RWPE1 (cell line): ENCODE results near the gene CCDC30.

ENCODE experiments used
- CTCF ChIA-PET: fragments of 350-600 bp; sonication (Branson Sonifier 250); formaldehyde crosslinking; extraction: SDS; loops from one replicate; lab custom pipeline; 2021; lab: Yijun Ruan, JAX
- POLR2A ChIA-PET: fragments of 400-600 bp; formaldehyde crosslinking; extraction: SDS; loops from one replicate; lab custom pipeline; 2020; ENCODE audit warnings: antibody characterized with exemption; ENCODE audit not compliant: low non-redundant PET; lab: Yijun Ruan, JAX
- DNase-seq: peaks from one replicate; pipeline ENCODE4 v3.0.0; 2012; ENCODE audit warnings: low spot score
- H3K27ac ChIP-seq: fragments of 450-650 bp; 2 replicates; pipeline ENCODE4 v1.5.1; 2017
- TF ChIP-seq, protein P1 (sequence below): fragments of 450-650 bp; conservative IDR thresholded peaks from 2 replicates; pipeline ENCODE4 v1.5.1; 2017; ENCODE audit warnings: low read depth, mild to moderate bottlenecking

The CCDC30 gene

DNA sequence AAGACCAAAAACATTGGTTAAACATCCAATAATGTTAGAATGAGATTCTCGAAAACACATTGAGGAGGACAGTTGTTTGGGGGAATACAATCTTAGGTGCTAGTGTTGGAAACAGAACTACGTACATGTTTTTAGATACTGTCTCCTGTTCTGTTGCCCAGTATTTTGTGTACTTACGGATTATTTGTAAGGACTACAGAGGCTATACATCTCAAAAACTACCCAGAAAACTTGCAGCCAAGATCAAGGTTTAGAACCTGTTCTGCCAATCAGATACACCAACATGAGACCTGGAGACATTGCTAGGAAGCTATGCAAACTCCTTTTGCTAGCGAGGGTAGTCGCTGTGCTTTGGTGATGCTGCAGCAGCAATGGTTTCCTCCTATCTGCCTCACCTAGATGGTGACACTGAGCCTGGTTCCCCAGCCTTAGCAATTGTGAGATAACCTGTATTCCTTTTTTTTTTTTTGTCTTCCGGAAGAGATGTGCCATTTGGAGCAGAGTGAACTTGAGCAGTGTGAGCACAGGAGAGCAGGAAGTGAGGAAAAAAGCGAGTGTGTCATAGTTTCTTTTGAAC lies 240.9 kb downstream of the CCDC30 start:
- TF ChIP-seq, protein P1, sequence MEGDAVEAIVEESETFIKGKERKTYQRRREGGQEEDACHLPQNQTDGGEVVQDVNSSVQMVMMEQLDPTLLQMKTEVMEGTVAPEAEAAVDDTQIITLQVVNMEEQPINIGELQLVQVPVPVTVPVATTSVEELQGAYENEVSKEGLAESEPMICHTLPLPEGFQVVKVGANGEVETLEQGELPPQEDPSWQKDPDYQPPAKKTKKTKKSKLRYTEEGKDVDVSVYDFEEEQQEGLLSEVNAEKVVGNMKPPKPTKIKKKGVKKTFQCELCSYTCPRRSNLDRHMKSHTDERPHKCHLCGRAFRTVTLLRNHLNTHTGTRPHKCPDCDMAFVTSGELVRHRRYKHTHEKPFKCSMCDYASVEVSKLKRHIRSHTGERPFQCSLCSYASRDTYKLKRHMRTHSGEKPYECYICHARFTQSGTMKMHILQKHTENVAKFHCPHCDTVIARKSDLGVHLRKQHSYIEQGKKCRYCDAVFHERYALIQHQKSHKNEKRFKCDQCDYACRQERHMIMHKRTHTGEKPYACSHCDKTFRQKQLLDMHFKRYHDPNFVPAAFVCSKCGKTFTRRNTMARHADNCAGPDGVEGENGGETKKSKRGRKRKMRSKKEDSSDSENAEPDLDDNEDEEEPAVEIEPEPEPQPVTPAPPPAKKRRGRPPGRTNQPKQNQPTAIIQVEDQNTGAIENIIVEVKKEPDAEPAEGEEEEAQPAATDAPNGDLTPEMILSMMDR, result no peak
- ChIA-PET POLR2A (no interaction called here), CTCF (no interaction called here)
- no peak for DNase-seq
- no peak overlapping the region for H3K27ac ChIP-seq
